Measurements from ENCODE around the gene LGI4.
A peak's percentile ranks its signal among the peaks of the same experiment; 100 is the strongest.
"Not testable (repeated sequence)": the region's sequence is repeated elsewhere in the genome, so short reads cannot be mapped to it uniquely, and the experiment has no call there.

LGI4 gene

GRCh38 chr19:35141837-35142605, 7.2 kb upstream of the LGI4 start:
- no peak for DNase-seq (ENCODE audit: low spot score)

- DNase-seq (ENCODE audit: low spot score), result peak; percentile 84
Measured at GRCh38 chr19:35140962-35141836, 6.3 kb upstream of the LGI4 start.

- DNase-seq (ENCODE audit: low spot score), result no peak
Measured at GRCh38 chr19:35140207-35140961, 5.5 kb upstream of the LGI4 start.

DNA sequence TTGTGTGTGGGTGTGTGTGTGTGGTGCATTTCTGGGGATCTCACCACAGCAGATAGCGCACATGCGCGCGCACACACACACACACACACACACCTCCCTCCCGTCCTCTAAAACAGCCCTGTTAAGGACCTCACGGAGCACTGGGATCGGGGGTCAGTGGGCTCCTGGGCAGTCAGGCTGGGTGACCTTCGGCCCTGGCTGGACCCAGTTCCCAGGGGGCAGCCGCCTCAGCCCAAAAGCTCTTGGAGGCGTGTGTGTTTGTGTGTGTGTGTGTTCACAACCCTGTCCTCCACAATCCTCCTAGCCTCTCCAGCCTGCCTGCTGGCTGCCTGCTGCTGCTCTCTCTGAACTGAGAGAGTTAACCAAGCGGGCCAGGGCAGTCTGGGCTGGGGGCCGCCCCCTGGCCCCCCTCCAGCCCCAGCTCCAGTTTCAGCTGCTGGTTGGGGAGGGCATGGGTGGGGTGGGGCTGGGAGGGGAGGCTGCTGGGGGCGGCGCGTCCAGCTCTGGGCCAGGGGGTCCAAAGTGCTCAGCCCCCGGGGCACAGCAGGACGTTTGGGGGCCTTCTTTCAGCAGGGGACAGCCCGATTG, 3.5 kb upstream of the LGI4 start, which contains the start of gene FXYD1:
Gene FXYD1 (plus strand): TSS at position 520 of the 588 bp plus-strand sequence. CDS start 1,256 bp downstream, outside the sequence.
- DNase-seq (ENCODE audit: low spot score), result no peak

GRCh38 chr19:35136977-35137702, 2.3 kb upstream of the LGI4 start:
- no peak for DNase-seq (ENCODE audit: low spot score)

DNA sequence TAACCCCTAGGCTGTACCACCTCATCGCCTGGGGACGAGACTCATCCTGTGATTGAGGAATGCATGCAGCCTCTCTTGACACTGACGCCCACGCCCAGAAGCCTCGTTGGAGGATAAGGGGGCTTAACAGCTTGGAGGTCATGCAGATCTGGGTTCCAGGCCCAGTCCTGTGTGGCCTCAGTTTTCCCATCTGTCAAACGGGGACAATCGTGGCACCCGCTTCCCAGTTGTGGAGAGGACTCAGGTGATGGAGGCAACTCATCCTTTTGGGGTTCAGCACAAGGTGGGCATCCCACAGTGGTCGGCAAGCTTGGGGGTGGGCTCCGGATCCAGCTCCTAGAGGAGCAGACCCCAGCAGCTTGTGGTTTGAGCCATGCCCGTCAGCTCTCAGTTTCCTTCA, 1.4 kb upstream of the LGI4 start:
- DNase-seq (ENCODE audit: low spot score), result no peak

GRCh38 chr19:35135389-35135909, 590 bp upstream of the LGI4 start:
- peak; percentile 63 for DNase-seq (ENCODE audit: low spot score)

DNA sequence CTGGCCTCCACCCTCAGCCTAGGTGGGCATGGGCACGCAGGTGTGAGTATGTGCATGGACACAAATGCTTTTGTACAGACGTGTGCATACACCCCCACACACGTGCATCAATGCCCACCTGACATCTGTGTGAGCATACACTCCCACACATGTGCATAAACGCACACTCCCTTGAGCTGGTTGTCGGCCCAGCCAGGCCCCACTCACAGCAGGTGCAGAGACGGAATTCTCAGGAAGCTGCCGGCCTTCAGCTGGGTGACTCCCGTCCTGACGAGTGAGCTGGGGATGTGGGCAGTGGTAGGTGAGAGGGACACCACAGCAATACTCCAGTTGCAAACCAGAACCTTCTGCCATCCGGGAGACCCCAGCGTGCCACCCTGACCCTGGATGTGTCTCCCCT, 1.0 kb downstream of the LGI4 start:
- DNase-seq (ENCODE audit: low spot score), result no peak

- no peak for DNase-seq (ENCODE audit: low spot score)
Measured at GRCh38 chr19:35132254-35132653, 2.6 kb downstream of the LGI4 start.

DNA sequence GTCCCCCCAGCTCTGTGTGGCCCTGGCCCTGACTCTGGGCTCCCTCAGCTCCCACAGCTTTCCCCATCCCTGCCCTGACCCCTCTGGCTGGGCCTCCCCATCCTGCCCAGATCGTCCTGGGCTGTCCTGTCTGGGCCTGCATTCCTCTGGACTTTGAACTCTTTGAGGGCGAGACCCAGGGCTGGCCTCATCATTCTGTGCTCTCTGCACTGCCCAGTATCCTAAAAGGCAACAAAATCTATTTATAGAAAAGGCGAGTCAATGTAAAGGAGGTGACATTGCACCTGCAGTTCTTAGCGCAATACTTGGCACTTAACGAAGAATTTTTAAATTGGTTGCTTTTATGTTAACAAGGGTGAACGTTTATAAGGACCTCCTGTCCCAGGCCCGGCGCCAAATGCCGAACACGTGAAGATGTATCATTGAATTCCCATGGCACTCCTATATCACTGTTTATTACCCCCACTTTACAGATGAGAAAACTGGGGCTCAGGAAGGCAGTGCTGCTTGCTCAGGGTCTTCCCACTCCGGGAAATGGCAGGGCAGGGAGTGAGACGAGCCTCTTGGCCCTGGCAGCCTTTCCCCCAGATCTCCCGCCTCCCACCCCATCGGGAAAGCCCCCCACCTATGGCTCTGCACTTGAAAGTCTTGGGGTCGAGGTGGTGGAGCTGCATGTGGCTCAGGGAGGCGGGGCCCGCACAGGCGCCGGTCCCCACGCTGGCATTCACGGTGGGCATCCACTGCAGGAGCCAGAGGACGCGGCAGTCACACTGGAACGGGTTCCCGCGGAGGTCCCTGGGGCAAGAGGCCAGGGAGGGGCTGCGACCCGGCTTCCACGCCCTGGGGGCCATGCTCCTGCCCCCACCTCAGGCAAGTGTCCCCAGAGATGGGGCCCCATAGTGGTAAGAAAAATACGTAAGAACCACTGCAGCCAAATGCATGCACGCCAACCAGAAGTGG, 3.8 kb downstream of the LGI4 start:
- no peak for DNase-seq (ENCODE audit: low spot score)

DNA sequence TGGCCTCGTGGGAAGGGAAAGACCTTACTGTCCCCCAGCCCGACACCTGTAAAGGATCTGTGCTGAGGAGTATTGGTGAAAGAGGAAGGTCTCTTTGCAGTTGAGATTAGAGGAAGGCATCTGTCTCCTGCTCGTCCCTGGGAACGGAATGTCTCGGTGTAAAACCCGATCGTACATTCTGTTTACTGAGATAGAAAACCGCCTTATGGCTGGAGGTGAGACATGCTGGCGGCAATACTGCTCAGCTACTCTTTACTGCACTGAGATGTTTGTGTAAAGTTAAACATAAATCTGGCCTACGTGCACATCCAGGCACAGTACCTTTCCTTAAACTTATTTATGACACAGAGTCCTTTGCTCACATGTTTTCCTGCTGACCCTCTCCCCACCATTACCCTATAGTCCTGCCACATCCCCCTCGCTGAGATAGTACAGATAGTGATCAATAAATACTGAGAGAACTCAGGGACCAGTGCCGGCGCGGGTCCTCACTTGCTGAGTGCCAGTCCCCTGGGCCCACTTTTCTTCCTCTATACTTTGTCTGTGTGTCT, 5.1 kb downstream of the LGI4 start:
- DNase-seq (ENCODE audit: low spot score), result not testable (repeated sequence)

DNA sequence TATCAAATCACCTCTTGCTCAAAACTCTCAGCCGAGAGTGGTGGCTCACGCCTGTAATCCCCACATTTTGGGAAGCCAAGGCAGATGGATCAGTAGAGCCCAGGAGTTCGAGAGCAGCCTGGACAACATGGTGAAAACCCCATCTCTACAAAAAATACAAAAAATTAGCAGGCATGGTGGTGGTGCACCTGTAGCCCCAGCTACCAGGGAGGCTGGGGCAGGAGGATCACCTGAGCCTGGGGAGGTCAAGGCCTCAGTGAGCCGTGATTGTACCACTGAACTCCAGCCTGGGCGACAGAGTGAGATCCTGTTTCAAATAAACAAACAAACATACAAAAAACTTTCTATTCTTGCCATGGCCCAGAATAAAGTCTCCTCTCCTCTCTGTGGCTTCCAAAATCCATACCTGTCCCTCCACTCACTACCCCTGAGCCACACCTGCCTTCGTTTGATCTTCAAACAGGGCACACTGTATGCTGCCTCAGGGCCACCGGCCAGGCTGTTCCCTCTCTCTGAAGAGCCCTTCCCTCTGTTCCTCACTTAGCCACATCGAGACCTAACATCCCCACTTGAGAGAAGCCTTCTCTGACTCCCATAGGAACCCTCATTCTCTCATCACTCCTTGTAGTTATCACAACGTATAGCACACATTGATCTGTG, 6.3 kb downstream of the LGI4 start:
- DNase-seq (ENCODE audit: low spot score), result no peak

DNA sequence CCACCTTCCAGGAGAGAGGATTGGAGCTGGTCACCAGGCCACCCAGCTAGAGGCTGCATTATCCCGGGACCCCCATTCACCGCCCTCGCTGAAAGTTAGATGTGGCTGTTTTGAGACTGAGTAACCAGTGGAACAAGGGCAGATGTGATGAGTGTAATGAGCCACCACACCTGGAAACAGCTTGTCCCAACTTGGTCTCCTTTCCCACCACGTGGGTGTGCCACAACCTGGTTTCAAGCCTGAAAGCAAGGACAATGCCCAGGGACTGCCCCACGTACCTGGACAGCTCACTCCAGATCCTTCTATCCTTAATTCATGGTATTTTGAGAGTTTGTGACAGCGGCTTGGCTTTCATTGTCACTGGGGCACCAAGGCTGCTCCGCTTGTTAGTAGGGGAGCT, 7.0 kb downstream of the LGI4 start:
- DNase-seq (ENCODE audit: low spot score), result no peak

GRCh38 chr19:35126624-35126959, 8.3 kb downstream of the LGI4 start:
- no peak for DNase-seq (ENCODE audit: low spot score)

DNA sequence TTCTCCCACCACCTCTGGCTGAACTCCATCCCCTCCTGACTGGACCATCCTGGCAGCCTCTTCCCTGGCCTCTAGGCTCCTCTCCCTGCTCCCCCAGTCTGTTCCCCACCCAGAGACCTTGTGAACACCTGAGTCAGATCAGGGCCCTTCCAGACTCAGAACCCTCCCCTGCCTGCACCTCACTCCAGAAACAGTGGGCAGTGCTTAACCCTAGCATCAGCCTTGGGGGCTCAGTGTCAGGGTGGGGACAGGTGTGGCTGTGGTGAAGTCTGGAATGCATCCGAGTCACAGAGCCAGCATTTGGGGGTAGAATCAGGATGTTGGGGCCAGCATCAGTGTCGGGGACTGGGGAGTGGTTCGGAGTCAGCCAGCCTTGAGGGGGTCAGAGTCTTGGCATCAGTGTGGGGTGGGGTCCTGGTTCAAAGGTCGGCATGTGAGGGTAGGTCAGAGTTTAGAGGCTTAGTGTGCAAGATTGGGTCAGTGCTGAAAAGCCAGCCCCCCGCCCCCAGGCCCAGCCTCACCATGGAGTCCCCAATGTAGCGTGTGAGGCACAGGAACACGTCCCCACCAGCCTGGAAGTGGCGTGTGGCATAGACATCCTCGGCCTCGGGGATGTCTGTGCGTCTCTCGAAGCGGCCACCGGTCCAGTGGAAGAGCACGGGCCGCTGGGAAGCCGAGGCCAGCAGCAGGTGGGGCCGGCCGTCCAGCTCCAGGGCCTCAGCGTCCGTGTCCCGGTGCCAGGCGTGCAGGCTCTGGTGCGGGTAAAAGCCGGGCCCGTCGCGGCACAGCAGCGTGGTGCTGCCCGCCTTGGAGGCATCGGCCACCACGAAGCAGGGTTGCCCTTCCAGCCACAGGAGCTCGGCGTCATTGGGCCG, 8.9 kb downstream of the LGI4 start:
- no peak for DNase-seq (ENCODE audit: low spot score)

- DNase-seq (ENCODE audit: low spot score), result no peak
Measured at GRCh38 chr19:35125270-35125717, 9.6 kb downstream of the LGI4 start.

- DNase-seq (ENCODE audit: low spot score), result peak; percentile 96
Measured at GRCh38 chr19:35124098-35125060, 10.5 kb downstream of the LGI4 start.

All from hematopoietic multipotent progenitor cell treated with erythropoietin and hydrocortisone succinate and interleukin-3 and kit ligand, for 17 days (in vitro differentiated cells).